ENCODE results near the gene MEI1.

DNA sequence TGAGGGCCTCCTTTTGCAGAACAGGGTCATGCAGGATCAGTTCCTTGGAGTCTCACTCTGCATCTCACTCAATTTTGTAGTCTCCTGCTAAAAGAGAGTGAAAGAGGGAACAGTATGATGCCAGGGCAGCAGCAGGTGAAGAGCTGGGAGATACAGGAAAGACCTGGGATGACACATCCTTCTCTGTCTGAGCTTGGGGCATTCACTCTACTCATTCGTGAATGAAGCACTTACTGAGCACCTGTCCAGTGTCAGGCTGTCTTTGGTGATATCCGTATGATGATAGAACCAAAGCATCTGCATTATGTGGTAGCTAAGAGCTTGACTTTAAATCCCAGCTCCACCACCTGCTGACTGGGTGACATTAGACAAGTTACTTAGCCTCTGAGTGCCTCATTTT lies 148.0 kb downstream of the MEI1 start:
- TF ChIP-seq, protein P1, sequence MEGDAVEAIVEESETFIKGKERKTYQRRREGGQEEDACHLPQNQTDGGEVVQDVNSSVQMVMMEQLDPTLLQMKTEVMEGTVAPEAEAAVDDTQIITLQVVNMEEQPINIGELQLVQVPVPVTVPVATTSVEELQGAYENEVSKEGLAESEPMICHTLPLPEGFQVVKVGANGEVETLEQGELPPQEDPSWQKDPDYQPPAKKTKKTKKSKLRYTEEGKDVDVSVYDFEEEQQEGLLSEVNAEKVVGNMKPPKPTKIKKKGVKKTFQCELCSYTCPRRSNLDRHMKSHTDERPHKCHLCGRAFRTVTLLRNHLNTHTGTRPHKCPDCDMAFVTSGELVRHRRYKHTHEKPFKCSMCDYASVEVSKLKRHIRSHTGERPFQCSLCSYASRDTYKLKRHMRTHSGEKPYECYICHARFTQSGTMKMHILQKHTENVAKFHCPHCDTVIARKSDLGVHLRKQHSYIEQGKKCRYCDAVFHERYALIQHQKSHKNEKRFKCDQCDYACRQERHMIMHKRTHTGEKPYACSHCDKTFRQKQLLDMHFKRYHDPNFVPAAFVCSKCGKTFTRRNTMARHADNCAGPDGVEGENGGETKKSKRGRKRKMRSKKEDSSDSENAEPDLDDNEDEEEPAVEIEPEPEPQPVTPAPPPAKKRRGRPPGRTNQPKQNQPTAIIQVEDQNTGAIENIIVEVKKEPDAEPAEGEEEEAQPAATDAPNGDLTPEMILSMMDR (conservative IDR thresholded peaks at IDR 0.05; ENCODE audit: low read length): no peak
- no peak for TF ChIP-seq EZH2phosphoT487 (IDR thresholded peaks at IDR 0.05; ENCODE audit: borderline replicate concordance)

Measured in Loucy (cell line).